ENCODE data around the gene ZNF280D.

Gene ZNF280D

GRCh38 chr15:56749982-56750381, 16.7 kb upstream of the ZNF280D start:
- FAIRE-seq, result no peak

- no peak for FAIRE-seq
Measured at GRCh38 chr15:56744701-56745683, 11.7 kb upstream of the ZNF280D start.

GRCh38 chr15:56741541-56741940, 8.2 kb upstream of the ZNF280D start:
- no peak for FAIRE-seq

- FAIRE-seq, result no peak
Measured at GRCh38 chr15:56739964-56740640, 6.8 kb upstream of the ZNF280D start.

GRCh38 chr15:56739474-56739873, 6.2 kb upstream of the ZNF280D start:
- FAIRE-seq, result no peak

GRCh38 chr15:56737791-56738190, 4.5 kb upstream of the ZNF280D start:
- no peak for FAIRE-seq

- no peak for FAIRE-seq
Measured at GRCh38 chr15:56736881-56737707, 3.8 kb upstream of the ZNF280D start.

- no peak for FAIRE-seq
Measured at GRCh38 chr15:56736308-56736707, 3.0 kb upstream of the ZNF280D start.

- FAIRE-seq, result no peak
Measured at GRCh38 chr15:56735589-56735988, 2.3 kb upstream of the ZNF280D start.

- FAIRE-seq, result no peak
Measured at GRCh38 chr15:56734013-56734635, 815 bp upstream of the ZNF280D start.

GRCh38 chr15:56732886-56733135, 498 bp downstream of the ZNF280D start:
- FAIRE-seq, result no peak

GRCh38 chr15:56732135-56732885, 999 bp downstream of the ZNF280D start:
- no peak for FAIRE-seq

- FAIRE-seq, result no peak
Measured at GRCh38 chr15:56731548-56731947, 1.8 kb downstream of the ZNF280D start.

GRCh38 chr15:56729561-56729960, 3.7 kb downstream of the ZNF280D start:
- no peak for FAIRE-seq

GRCh38 chr15:56725386-56725785, 7.9 kb downstream of the ZNF280D start:
- no peak for FAIRE-seq

- no peak for FAIRE-seq
Measured at GRCh38 chr15:56724232-56724631, 9.1 kb downstream of the ZNF280D start.

- FAIRE-seq, result no peak
Measured at GRCh38 chr15:56723787-56724186, 9.5 kb downstream of the ZNF280D start.

- no peak for FAIRE-seq
Measured at GRCh38 chr15:56719774-56720555, 13.3 kb downstream of the ZNF280D start.

GRCh38 chr15:56719021-56719612, 14.2 kb downstream of the ZNF280D start:
- no peak for FAIRE-seq

- no peak for FAIRE-seq
Measured at GRCh38 chr15:56718560-56718959, 14.7 kb downstream of the ZNF280D start.

GRCh38 chr15:56716334-56716733, 17.0 kb downstream of the ZNF280D start:
- FAIRE-seq, result no peak

Measured in A204.1 (cell line).